HCT116 (cell line): ENCODE results near the gene KLHDC8B. TPM values are rescaled to one million over a fixed set of nuclear protein-coding genes. Genes with fewer than 3 reads are reported as not detected.

Experiments used
- ATAC-seq: fragments of 200-7000 bp; cut with Tn5 transposase; 2 replicates; pipeline ENCODE4 v1.9.1; 2020; ENCODE audit warnings: mild to moderate bottlenecking, moderate library complexity
- BruUV-seq: library from RNA; stranded (reverse); fragments of 400-500 nt; replicated peaks from 2 replicates; lab custom pipeline; 2021; lab: Mats Ljungman, UMichigan
- CTCF ChIA-PET: fragments of 300-600 bp; sonication (Branson Sonifier 250); formaldehyde crosslinking; loops from one replicate; lab custom pipeline; 2021; ENCODE audit warnings: antibody characterized with exemption; lab: Charles Lee
- POLR2A ChIA-PET: fragments of 300-600, 350-600 bp; sonication (Branson Sonifier 250); formaldehyde crosslinking; loops from one replicate; lab custom pipeline; 2021; ENCODE audit warnings: antibody characterized with exemption; lab: Charles Lee
- RAD21 ChIA-PET, 2 experiments: fragments of 300-600 bp; sonication (Branson Sonifier 250); formaldehyde crosslinking; loops; one replicate each; lab custom pipeline; 2023; ENCODE audit warnings: low total read pairs in 2 of 2; ENCODE audit not compliant: uncharacterized antibody in 2 of 2, unreplicated experiment in 2 of 2, low non-redundant PET in 1 of 2; lab: Charles Lee
- DNase-seq: peaks from one replicate; pipeline ENCODE4 v3.0.0-alpha.2; 2010; ENCODE audit warnings: low read depth, low spot score
- H2AFZ ChIP-seq: fragments of 200-600 bp; shearing (Covaris generic), sonication (generic); 2 replicates; pipeline ENCODE4 v1.6.1; 2017; ENCODE audit warnings: low read depth, mixed run types, mixed read lengths, antibody characterized with exemption, low read length; ENCODE audit not compliant: poor library complexity, severe bottlenecking
- H3K27ac ChIP-seq: 2 replicates; pipeline ENCODE4 v1.5.1; 2012; ENCODE audit warnings: low read depth, low read length
- H3K27me3 ChIP-seq: fragments of 200-600 bp; sonication (generic); 2 replicates; pipeline ENCODE4 v1.6.1; 2016; ENCODE audit warnings: mixed run types, low read length, mixed read lengths; ENCODE audit not compliant: insufficient read depth
- H3K36me3 ChIP-seq, 2 experiments: fragments of 200-500 bp in 1 of 2; fragments of 200-600 bp in 1 of 2; sonication (Bioruptor generic) in 1 of 2; sonication (generic) in 1 of 2; 2 replicates each; pipeline versions ENCODE4 v1.5.1 to v1.6.1; 2014 to 2016; ENCODE audit warnings: low read length in 2 of 2, inconsistent platforms in 1 of 2, mixed read lengths in 1 of 2, mixed run types in 1 of 2; ENCODE audit not compliant: insufficient read depth in 2 of 2, control insufficient read depth in 1 of 2
- H3K4me1 ChIP-seq, 2 experiments: fragments of 200-600 bp in 1 of 2; sonication (generic) in 1 of 2; 2 replicates each; pipeline versions ENCODE4 v1.5.1 to v1.6.1; 2012 to 2017; ENCODE audit warnings: low read length in 2 of 2, inconsistent platforms in 1 of 2, mild to moderate bottlenecking in 1 of 2, mixed read lengths in 1 of 2, mixed run types in 1 of 2, moderate library complexity in 1 of 2; ENCODE audit not compliant: insufficient read depth in 2 of 2, control insufficient read depth in 1 of 2
- H3K4me2 ChIP-seq: fragments of 200-600 bp; sonication (generic); 2 replicates; pipeline ENCODE4 v1.6.1; 2017; ENCODE audit warnings: mixed run types, low read length, mixed read lengths
- H3K4me3 ChIP-seq, 2 experiments: fragments of 200-600 bp in 1 of 2; sonication (generic) in 1 of 2; replicated peaks in 1 of 2; 2 replicates each; pipeline ENCODE4 v1.5.1; 2011 to 2016; ENCODE audit warnings: low read length in 2 of 2, control low read depth in 1 of 2, low read depth in 1 of 2, mild to moderate bottlenecking in 1 of 2, mixed read lengths in 1 of 2, mixed run types in 1 of 2
- H3K79me2 ChIP-seq: fragments of 200-600 bp; sonication (generic); 2 replicates; pipeline ENCODE4 v1.6.1; 2017; ENCODE audit warnings: mild to moderate bottlenecking, mixed run types, low read length, moderate library complexity, mixed read lengths; ENCODE audit not compliant: insufficient read depth
- H3K9ac ChIP-seq: fragments of 200-600 bp; sonication (generic); 2 replicates; pipeline ENCODE4 v1.6.1; 2016; ENCODE audit warnings: low read length, mixed read lengths
- H3K9me2 ChIP-seq: fragments of 200-600 bp; sonication (generic), shearing (Covaris generic); 2 replicates; pipeline ENCODE4 v1.6.1; 2017; ENCODE audit warnings: mixed run types, mild to moderate bottlenecking, moderate library complexity; ENCODE audit not compliant: insufficient read depth
- H3K9me3 ChIP-seq, 2 experiments: fragments of 200-500 bp in 1 of 2; fragments of 200-600 bp in 1 of 2; sonication (Bioruptor generic) in 1 of 2; sonication (generic) in 1 of 2; 2 replicates each; pipeline ENCODE4 v1.6.1; 2014 to 2017; ENCODE audit warnings: low read length in 2 of 2, mixed read lengths in 2 of 2, inconsistent platforms in 1 of 2, low read depth in 1 of 2, mild to moderate bottlenecking in 1 of 2, mixed run types in 1 of 2, moderate library complexity in 1 of 2; ENCODE audit not compliant: control insufficient read depth in 1 of 2, insufficient read depth in 1 of 2
- H4K20me1 ChIP-seq: fragments of 200-600 bp; sonication (generic), shearing (Covaris generic); 2 replicates; pipeline ENCODE4 v1.6.1; 2017; ENCODE audit warnings: mixed run types, mild to moderate bottlenecking, moderate library complexity; ENCODE audit not compliant: insufficient read depth
- EGR1 ChIP-seq: IDR thresholded peaks from 2 replicates; pipeline ENCODE4 v1.6.1; 2012; ENCODE audit warnings: low read depth
- ELF1 ChIP-seq: IDR thresholded peaks from 2 replicates; pipeline ENCODE4 v1.6.1; 2012; ENCODE audit warnings: low read depth, borderline replicate concordance
- EZH2phosphoT487 ChIP-seq: fragments of 200-600 bp; IDR thresholded peaks from 2 replicates; pipeline ENCODE4 v1.6.1; 2018; ENCODE audit warnings: antibody characterized with exemption, borderline replicate concordance
- JUND ChIP-seq: IDR thresholded peaks from 2 replicates; pipeline ENCODE4 v1.6.1; 2012
- POLR2A ChIP-seq: IDR thresholded peaks from 2 replicates; pipeline ENCODE4 v1.7.0; 2011; ENCODE audit warnings: borderline replicate concordance; ENCODE audit not compliant: insufficient read depth, insufficient read length; ENCODE audit errors: extremely low read depth
- SIN3A ChIP-seq: IDR thresholded peaks from 2 replicates; pipeline ENCODE4 v1.6.1; 2012; ENCODE audit warnings: low read depth
- SP1 ChIP-seq: IDR thresholded peaks from 2 replicates; pipeline ENCODE4 v1.6.1; 2012; ENCODE audit warnings: low read depth
- SRF ChIP-seq: IDR thresholded peaks from 2 replicates; pipeline ENCODE4 v1.6.1; 2012; ENCODE audit warnings: low read depth
- TCF7L2 ChIP-seq: IDR thresholded peaks from 2 replicates; pipeline ENCODE4 v1.7.0; 2011; ENCODE audit warnings: borderline replicate concordance, inconsistent platforms; ENCODE audit not compliant: insufficient read depth, insufficient read length; ENCODE audit errors: extremely low read depth
- YY1 ChIP-seq: IDR thresholded peaks from 2 replicates; pipeline ENCODE4 v1.6.1; 2011; ENCODE audit warnings: low read length, low read depth, moderate library complexity, mild to moderate bottlenecking; ENCODE audit not compliant: insufficient replicate concordance; ENCODE audit errors: extremely low read depth
- ZFX ChIP-seq: fragments of 450-650 bp; IDR thresholded peaks from 2 replicates; pipeline ENCODE4 v1.6.1; 2017
- intact Hi-C: fragments of 100-400 bp; cut with micrococcal nuclease; formaldehyde crosslinking; loops from 2 replicates; pipeline ENCODE4 v1.10.0; 2022
- total RNA-seq: library from RNA; stranded (reverse); gene quantifications from one replicate; pipeline ENCODE4 v1.2.1, GENCODE V29; 2021; ENCODE audit not compliant: unreplicated experiment

KLHDC8B gene
- total RNA-seq, 1 experiment from 2014 or later, result 10.4 TPM

GRCh38 chr3:49135499-49135898, 35.9 kb upstream of the KLHDC8B start:
- no peak overlapping the region for H3K27ac ChIP-seq
- BruUV-seq, result no TSS peak
- H3K27me3 ChIP-seq, result no peaks in the 10 kb centered on the region
- DNase-seq (no peak), ATAC-seq (no peak)
- no peaks in the 10 kb centered on the region for H3K9me2 ChIP-seq
- no peak overlapping the region for H3K4me3 ChIP-seq
- H3K79me2 ChIP-seq, result peaks cover 11% of the 10 kb centered on the region; the same call in 1 of the 2 replicates
- no peak overlapping the region for H3K9ac ChIP-seq
- no peaks in the 10 kb centered on the region for H3K9me3 ChIP-seq
- intact Hi-C loops, result no loop called here
- no peaks in the 10 kb centered on the region for H3K36me3 ChIP-seq
- H3K4me1 ChIP-seq, result peaks cover 16 to 46% of the 10 kb centered on the region in 2 experiments
- no peak overlapping the region for H2AFZ ChIP-seq
- no peak overlapping the region for H3K4me2 ChIP-seq
- RAD21 ChIA-PET, result no interaction called here
- CTCF ChIA-PET, result no interaction called here
- TF ChIP-seq POLR2A, result no peak
- no peak for TF ChIP-seq TCF7L2
- no peak for TF ChIP-seq EGR1
- no peak for TF ChIP-seq SP1
- TF ChIP-seq SRF, result no peak
- TF ChIP-seq ELF1, result no peak
- TF ChIP-seq EZH2phosphoT487, result no peak
- TF ChIP-seq ZFX, result no peak
- no peak for TF ChIP-seq JUND
- no peak for TF ChIP-seq SIN3A
- POLR2A ChIA-PET, result no interaction called here
- H4K20me1 ChIP-seq, result no peaks in the 10 kb centered on the region

DNA sequence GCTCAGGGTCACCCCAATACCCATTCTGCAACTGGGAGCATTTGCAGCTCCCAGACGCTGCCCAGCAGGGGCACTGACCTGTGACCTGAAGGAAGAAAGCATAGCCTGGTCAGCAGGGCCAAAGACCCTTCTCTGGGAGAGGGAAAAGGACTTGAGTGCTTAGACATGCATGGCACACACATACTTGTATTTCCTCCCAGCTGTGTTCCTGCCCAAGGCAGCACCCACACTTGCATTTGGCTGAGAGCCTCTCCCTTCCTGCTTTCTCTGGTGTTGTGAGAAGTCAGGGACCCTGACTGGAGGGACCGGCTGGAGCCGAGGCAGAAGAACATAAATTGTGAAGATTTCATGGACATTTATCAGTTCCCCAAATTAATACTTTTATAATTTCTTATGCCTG, 31.3 kb upstream of the KLHDC8B start:
- Histone ChIP-seq H3K4me3 (no peak overlapping the region), H3K9me3 (peaks cover 3 to 5% of the 10 kb centered on the region in 2 experiments; a peak in 1 of 4 replicates), H3K79me2 (no peaks in the 10 kb centered on the region), H4K20me1 (no peaks in the 10 kb centered on the region), H3K27me3 (no peaks in the 10 kb centered on the region), H3K4me1 (peaks cover 0 to 9% of the 10 kb centered on the region in 2 experiments; a peak in 1 of 4 replicates), H3K36me3 (no peaks in the 10 kb centered on the region), H3K9ac (no peak overlapping the region), H3K9me2 (no peaks in the 10 kb centered on the region), H2AFZ (no peak overlapping the region), H3K27ac (no peak overlapping the region), H3K4me2 (no peak overlapping the region)
- ATAC-seq (no peak), DNase-seq (no peak)
- ChIA-PET RAD21 (no interaction called here), CTCF (no interaction called here), POLR2A (no interaction called here)
- no TSS peak for BruUV-seq
- intact Hi-C loops, result no loop called here
- TF ChIP-seq YY1, result no peak
